DLD1 (cell line): ENCODE results near the gene ANKRD22.

Experiments
- in situ Hi-C: cut with HindIII; loops from 2 replicates; pipeline ENCODE4 v1.10.0; 2017; ENCODE audit warnings: low sequenced_read_pairs

The ANKRD22 gene

GRCh38 chr10:88879534-88880281, 28.1 kb upstream of the ANKRD22 start, which contains the start of gene STAMBPL1:
TSS of gene STAMBPL1 (plus strand) at chr10:88880245. CDS start at chr10:88901709, 21,464 bp downstream.
- in situ Hi-C loops = no loop called here

- in situ Hi-C loops = no loop called here
Observed at GRCh38 chr10:88877298-88877697, 25.7 kb upstream of the ANKRD22 start.

- in situ Hi-C loops = no loop called here
Observed at GRCh38 chr10:88875081-88875480, 23.4 kb upstream of the ANKRD22 start.

GRCh38 chr10:88874281-88874680, 22.6 kb upstream of the ANKRD22 start:
- in situ Hi-C loops = no loop called here

GRCh38 chr10:88873757-88874156, 22.1 kb upstream of the ANKRD22 start:
- in situ Hi-C loops = no loop called here

GRCh38 chr10:88870089-88870488, 18.4 kb upstream of the ANKRD22 start:
- in situ Hi-C loops = no loop called here

GRCh38 chr10:88866454-88866853, 14.8 kb upstream of the ANKRD22 start:
- in situ Hi-C loops = no loop called here

- in situ Hi-C loops = no loop called here
Observed at GRCh38 chr10:88865281-88865876, 13.7 kb upstream of the ANKRD22 start.

- in situ Hi-C loops = no loop called here
Observed at GRCh38 chr10:88861036-88861435, 9.4 kb upstream of the ANKRD22 start.

- in situ Hi-C loops = no loop called here
Observed at GRCh38 chr10:88858491-88858890, 6.8 kb upstream of the ANKRD22 start.

- in situ Hi-C loops = no loop called here
Observed at GRCh38 chr10:88857831-88858230, 6.2 kb upstream of the ANKRD22 start.

GRCh38 chr10:88854684-88855083, 3.0 kb upstream of the ANKRD22 start:
- in situ Hi-C loops = no loop called here

GRCh38 chr10:88853155-88853881, 1.7 kb upstream of the ANKRD22 start:
- in situ Hi-C loops = no loop called here

GRCh38 chr10:88852327-88852726, 683 bp upstream of the ANKRD22 start:
- in situ Hi-C loops = no loop called here

- in situ Hi-C loops = no loop called here
Observed at GRCh38 chr10:88850712-88851111, 932 bp downstream of the ANKRD22 start.

GRCh38 chr10:88849234-88849633, 2.4 kb downstream of the ANKRD22 start:
- in situ Hi-C loops = loop anchor here (25.0 kb wide), 1 partner anchor 363 kb away; the partner anchor contains the start of gene CH25H

GRCh38 chr10:88848499-88848898, 3.1 kb downstream of the ANKRD22 start:
- in situ Hi-C loops = loop anchor here (25.0 kb wide), 1 partner anchor 364 kb away; the partner anchor contains the start of gene CH25H

GRCh38 chr10:88843171-88843570, 8.5 kb downstream of the ANKRD22 start:
- in situ Hi-C loops = loop anchor here (25.0 kb wide), 1 partner anchor 369 kb away; the partner anchor contains the start of gene CH25H

GRCh38 chr10:88841316-88842111, 10.1 kb downstream of the ANKRD22 start:
- in situ Hi-C loops = loop anchor here (25.0 kb wide), 1 partner anchor 371 kb away; the partner anchor contains the start of gene CH25H

- in situ Hi-C loops = loop anchor here (25.0 kb wide), 1 partner anchor 371 kb away; the partner anchor contains the start of gene CH25H
Observed at GRCh38 chr10:88840881-88841280, 10.8 kb downstream of the ANKRD22 start.
